Measurements from ENCODE around the gene CNTROB.

DNA sequence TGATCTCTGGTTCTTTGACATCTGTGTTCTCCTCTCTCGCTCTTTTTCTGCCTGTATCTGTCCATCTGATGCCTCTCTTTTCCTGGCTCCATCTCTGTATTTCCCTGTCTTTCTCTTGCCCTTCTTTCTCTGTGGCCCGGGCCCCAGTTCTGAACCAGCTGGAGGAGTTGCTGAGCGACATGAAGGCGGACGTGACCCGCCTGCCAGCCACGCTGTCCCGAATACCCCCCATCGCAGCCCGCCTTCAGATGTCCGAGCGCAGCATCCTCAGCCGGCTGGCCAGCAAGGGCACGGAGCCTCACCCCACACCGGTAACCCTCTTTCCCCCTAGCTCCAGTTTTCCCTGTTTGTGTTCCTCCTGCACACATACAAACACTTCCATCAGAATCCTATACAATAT is 21.7 kb upstream of the CNTROB start:
- TF ChIP-seq, protein P1, sequence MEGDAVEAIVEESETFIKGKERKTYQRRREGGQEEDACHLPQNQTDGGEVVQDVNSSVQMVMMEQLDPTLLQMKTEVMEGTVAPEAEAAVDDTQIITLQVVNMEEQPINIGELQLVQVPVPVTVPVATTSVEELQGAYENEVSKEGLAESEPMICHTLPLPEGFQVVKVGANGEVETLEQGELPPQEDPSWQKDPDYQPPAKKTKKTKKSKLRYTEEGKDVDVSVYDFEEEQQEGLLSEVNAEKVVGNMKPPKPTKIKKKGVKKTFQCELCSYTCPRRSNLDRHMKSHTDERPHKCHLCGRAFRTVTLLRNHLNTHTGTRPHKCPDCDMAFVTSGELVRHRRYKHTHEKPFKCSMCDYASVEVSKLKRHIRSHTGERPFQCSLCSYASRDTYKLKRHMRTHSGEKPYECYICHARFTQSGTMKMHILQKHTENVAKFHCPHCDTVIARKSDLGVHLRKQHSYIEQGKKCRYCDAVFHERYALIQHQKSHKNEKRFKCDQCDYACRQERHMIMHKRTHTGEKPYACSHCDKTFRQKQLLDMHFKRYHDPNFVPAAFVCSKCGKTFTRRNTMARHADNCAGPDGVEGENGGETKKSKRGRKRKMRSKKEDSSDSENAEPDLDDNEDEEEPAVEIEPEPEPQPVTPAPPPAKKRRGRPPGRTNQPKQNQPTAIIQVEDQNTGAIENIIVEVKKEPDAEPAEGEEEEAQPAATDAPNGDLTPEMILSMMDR (IDR thresholded peaks at IDR 0.05; ENCODE audit: borderline replicate concordance, extremely low read depth, low read length, poor library complexity, severe bottlenecking), result no peak
- no peak for TF ChIP-seq EZH2 (IDR thresholded peaks at IDR 0.05; ENCODE audit: borderline replicate concordance, low read depth, low read length, severe bottlenecking)

All from DND-41 (cell line).